LNCAP (cell line): ENCODE measurements around the gene ANKRD27.

Source experiments
- TF ChIP-seq, protein P1 (sequence below): fragments of 450-650 bp; IDR thresholded peaks from 2 replicates; pipeline ENCODE4 v1.5.1; 2017; ENCODE audit warnings: mild to moderate bottlenecking

ANKRD27 gene

DNA sequence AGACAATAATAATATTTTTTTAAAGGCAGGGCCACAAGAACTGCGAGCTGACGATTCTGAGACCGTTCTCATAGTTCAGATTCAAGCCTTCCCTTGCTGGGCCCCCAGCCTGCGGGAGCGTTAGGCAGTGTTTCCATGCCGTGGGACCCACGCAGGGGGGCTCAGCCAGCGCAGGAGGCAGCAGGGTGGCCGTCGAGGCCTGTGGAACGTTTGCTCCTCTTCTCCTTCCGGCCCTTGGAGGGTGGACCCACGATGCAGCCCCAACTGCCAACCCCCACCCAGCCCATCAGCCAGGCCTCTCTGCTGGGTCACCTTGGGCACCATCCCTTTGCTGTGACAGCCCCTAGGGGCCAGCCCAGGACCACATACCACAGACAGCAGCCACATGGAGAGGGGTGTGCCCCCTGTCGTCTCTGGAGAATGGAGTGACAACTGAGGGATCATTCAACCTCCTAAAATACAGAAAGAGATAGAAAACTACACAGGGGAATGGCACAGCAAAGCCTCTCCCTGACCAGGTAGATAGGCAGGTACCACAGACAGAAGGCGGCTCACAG lies 47.2 kb downstream of the ANKRD27 start:
- TF ChIP-seq, protein P1, sequence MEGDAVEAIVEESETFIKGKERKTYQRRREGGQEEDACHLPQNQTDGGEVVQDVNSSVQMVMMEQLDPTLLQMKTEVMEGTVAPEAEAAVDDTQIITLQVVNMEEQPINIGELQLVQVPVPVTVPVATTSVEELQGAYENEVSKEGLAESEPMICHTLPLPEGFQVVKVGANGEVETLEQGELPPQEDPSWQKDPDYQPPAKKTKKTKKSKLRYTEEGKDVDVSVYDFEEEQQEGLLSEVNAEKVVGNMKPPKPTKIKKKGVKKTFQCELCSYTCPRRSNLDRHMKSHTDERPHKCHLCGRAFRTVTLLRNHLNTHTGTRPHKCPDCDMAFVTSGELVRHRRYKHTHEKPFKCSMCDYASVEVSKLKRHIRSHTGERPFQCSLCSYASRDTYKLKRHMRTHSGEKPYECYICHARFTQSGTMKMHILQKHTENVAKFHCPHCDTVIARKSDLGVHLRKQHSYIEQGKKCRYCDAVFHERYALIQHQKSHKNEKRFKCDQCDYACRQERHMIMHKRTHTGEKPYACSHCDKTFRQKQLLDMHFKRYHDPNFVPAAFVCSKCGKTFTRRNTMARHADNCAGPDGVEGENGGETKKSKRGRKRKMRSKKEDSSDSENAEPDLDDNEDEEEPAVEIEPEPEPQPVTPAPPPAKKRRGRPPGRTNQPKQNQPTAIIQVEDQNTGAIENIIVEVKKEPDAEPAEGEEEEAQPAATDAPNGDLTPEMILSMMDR: no peak

DNA sequence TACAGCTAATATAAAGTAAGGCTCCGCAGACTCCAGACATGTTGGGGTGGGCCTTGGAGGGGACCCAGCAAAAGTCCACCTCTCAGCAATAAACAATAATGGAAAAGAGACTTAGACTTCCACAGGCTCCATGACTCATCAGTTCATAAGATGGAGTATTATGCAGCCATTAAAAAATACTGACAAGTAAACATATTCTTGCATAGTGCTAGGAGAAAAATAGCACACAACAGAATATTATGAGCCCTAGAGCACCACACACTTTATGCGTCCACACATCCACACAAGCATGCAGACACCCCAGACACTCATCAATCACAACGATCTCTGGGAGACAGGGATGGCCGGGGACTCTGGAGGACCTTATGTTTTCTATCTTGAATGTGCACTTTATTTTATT lies 48.0 kb downstream of the ANKRD27 start:
- TF ChIP-seq, protein P1: no peak

GRCh38 chr19:32624410-32624809 lies 50.6 kb downstream of the ANKRD27 start:
- TF ChIP-seq, protein P1: no peak

- TF ChIP-seq, protein P1: no peak
Observed at GRCh38 chr19:32622002-32622401, 53.0 kb downstream of the ANKRD27 start.

GRCh38 chr19:32619051-32619685 lies 55.8 kb downstream of the ANKRD27 start:
- TF ChIP-seq, protein P1: no peak

DNA sequence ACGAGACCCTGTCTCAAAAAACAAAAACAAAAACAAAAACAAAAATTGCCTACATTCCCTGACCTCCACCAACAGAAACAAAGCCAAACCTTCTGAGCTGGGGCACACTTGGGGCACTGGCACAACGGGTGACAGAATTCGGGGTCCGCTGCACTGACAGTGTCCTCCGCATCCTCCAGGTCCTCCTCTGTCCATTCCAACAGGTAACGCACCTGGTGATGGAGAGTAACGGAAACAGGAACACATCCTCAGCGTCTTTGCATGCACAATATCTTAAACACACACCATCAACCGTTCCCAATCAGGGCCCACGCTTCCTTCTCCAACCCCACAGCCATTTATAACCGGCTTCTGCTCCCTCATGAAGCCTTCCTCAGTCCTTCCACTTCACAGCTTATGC lies 59.4 kb downstream of the ANKRD27 start:
- TF ChIP-seq, protein P1: no peak

GRCh38 chr19:32614916-32615315 lies 60.1 kb downstream of the ANKRD27 start:
- TF ChIP-seq, protein P1: no peak

DNA sequence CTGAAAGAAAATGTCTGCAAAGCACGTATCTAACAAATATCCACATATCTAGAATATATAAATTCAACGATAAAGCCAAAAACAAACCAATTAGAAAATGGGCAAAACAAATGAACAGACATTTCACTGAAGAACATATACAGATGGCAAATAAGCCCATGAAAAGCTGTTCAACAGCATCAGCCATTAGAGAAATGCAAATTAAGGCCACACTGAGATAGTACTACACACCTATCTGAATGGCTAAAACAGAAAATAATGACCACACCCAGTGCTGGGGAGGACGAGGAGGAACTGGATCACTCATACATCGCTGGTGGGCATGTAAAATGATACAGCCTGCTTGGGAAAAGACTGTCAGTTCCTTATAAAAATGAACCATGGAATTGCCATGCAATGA lies 62.0 kb downstream of the ANKRD27 start:
- TF ChIP-seq, protein P1: no peak
